ENCODE results near the gene VAT1. TPM values are rescaled to one million over a fixed set of nuclear protein-coding genes. Genes with fewer than 3 reads are reported as not detected.

VAT1 gene
- total and polyA plus RNA-seq, 2 of the 13 experiments (the other 11 are each of a cell fraction or from before 2014, with no cell fraction given) = 143 to 205 TPM

DNA sequence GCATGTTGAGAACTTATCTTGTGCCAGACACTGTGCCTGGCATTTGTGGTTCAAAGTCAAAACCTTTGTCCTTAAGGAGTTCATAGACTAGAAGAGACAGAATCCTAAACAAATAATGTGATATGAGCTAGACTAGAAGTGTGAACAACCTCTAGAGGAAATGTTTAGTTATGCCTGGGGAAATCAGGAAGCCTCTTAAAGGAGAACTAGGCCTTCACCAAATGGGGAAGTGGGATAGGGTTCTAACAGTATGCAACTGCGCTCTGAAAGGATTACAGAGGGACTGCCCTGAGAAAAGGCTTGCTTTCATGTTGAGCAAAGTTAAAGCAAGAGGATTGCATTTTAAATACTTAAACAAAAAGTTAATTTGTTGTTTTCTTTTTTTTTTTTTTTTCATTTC, 37.0 kb downstream of the VAT1 start:
- BruUV-seq (replicated peaks) = no TSS peak
- Histone ChIP-seq H3K27ac (ENCODE audit: extremely low read length, insufficient read depth, low read length) (no peak overlapping the region), H3K9ac (ENCODE audit: insufficient read depth, low read depth, low read length) (no peak overlapping the region), H3K9me3 (ENCODE audit: low read length) (no peaks in the 10 kb centered on the region), H3K36me3 (replicated peaks in 1 of 2; ENCODE audit: control insufficient read depth in 1 of 2, insufficient read depth in 2 of 2, low read length in 2 of 2) (peaks cover 16 to 55% of the 10 kb centered on the region in 2 experiments), H3K4me3 (replicated peaks in 1 of 3; ENCODE audit: insufficient read depth in 1 of 3, low read depth in 2 of 3, low read length in 3 of 3) (no peak overlapping the region), H3K27me3 (ENCODE audit: control insufficient read depth in 1 of 2, insufficient read depth in 2 of 2, low read length in 2 of 2) (peaks cover 0 to 3% of the 10 kb centered on the region in 2 experiments; a peak in 1 of 5 replicates), H4K20me1 (ENCODE audit: insufficient read depth, low read length) (no peaks in the 10 kb centered on the region), H3K4me1 (ENCODE audit: insufficient read depth, low read length) (peaks cover 46% of the 10 kb centered on the region), H2AFZ (ENCODE audit: low read length) (no peak overlapping the region), H3K79me2 (ENCODE audit: insufficient read depth, low read length) (peaks cover 17% of the 10 kb centered on the region), H3K4me2 (ENCODE audit: low read depth, low read length) (no peak overlapping the region)
- TF ChIP-seq ZNF720 (CRISPR knock-in tag; IDR thresholded peaks at IDR 0.05) (no peak), CREB1 (IDR thresholded peaks at IDR 0.05) (no peak), CREB1 (CRISPR knock-in tag; IDR thresholded peaks at IDR 0.05) (no peak), ZNF382 (CRISPR knock-in tag; IDR thresholded peaks at IDR 0.05; ENCODE audit: borderline replicate concordance) (no peak), ARNT2 (CRISPR knock-in tag; IDR thresholded peaks at IDR 0.05; ENCODE audit: low read depth) (no peak), ZNF33B (CRISPR knock-in tag; IDR thresholded peaks at IDR 0.05) (no peak), SRSF1 (optimal IDR thresholded peaks at IDR 0.05; ENCODE audit: low read depth, low read length) (no peak), ZBTB20 (CRISPR knock-in tag; IDR thresholded peaks at IDR 0.05; ENCODE audit: borderline replicate concordance, low read depth) (no peak), SIX1 (CRISPR knock-in tag; IDR thresholded peaks at IDR 0.05; ENCODE audit: borderline replicate concordance) (no peak), SALL1 (CRISPR knock-in tag; IDR thresholded peaks at IDR 0.05) (no peak), CCAR2 (optimal IDR thresholded peaks at IDR 0.05; ENCODE audit: low read depth, low read length) (no peak), DR1 (CRISPR knock-in tag; IDR thresholded peaks at IDR 0.05) (no peak)
- TF ChIP-seq, protein P1, sequence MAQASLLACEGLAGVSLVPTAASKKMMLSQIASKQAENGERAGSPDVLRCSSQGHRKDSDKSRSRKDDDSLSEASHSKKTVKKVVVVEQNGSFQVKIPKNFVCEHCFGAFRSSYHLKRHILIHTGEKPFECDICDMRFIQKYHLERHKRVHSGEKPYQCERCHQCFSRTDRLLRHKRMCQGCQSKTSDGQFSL (CRISPR knock-in tag; IDR thresholded peaks at IDR 0.05) = no peak
- TF ChIP-seq, protein P2, sequence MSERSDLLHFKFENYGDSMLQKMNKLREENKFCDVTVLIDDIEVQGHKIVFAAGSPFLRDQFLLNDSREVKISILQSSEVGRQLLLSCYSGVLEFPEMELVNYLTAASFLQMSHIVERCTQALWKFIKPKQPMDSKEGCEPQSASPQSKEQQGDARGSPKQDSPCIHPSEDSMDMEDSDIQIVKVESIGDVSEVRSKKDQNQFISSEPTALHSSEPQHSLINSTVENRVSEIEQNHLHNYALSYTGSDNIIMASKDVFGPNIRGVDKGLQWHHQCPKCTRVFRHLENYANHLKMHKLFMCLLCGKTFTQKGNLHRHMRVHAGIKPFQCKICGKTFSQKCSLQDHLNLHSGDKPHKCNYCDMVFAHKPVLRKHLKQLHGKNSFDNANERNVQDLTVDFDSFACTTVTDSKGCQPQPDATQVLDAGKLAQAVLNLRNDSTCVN (CRISPR knock-in tag; IDR thresholded peaks at IDR 0.05; ENCODE audit: borderline replicate concordance) = no peak
- TF ChIP-seq, protein P3, sequence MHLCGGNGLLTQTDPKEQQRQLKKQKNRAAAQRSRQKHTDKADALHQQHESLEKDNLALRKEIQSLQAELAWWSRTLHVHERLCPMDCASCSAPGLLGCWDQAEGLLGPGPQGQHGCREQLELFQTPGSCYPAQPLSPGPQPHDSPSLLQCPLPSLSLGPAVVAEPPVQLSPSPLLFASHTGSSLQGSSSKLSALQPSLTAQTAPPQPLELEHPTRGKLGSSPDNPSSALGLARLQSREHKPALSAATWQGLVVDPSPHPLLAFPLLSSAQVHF (CRISPR knock-in tag; IDR thresholded peaks at IDR 0.05) = no peak
- TF ChIP-seq, protein P4, sequence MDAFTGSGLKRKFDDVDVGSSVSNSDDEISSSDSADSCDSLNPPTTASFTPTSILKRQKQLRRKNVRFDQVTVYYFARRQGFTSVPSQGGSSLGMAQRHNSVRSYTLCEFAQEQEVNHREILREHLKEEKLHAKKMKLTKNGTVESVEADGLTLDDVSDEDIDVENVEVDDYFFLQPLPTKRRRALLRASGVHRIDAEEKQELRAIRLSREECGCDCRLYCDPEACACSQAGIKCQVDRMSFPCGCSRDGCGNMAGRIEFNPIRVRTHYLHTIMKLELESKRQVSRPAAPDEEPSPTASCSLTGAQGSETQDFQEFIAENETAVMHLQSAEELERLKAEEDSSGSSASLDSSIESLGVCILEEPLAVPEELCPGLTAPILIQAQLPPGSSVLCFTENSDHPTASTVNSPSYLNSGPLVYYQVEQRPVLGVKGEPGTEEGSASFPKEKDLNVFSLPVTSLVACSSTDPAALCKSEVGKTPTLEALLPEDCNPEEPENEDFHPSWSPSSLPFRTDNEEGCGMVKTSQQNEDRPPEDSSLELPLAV (CRISPR knock-in tag; conservative IDR thresholded peaks at IDR 0.05; ENCODE audit: low read depth) = no peak
- CTCF ChIA-PET (ENCODE audit: low intra/inter-chr PET ratio, low total read pairs) = no interaction called here
- ATAC-seq (no peak), FAIRE-seq (no peak), DNase-seq (ENCODE audit: low spot score) (no peak)
- in situ Hi-C loops (cut with HindIII; ENCODE audit: extremely low pct_ligation_motif_present, low pct_unique_long_range_greater_than_20kb) = loop anchor here (10.0 kb wide), 1 partner anchor 140 kb away; the partner anchor contains the start of gene AOC2
- POLR2A ChIA-PET = interaction anchor here (3.9 kb wide), 1 partner anchor 13 kb away, joined by 21 read pairs; the partner anchor contains the start of gene RPL27
- intact Hi-C loops (cut with micrococcal nuclease; ENCODE audit: unreplicated experiment) = no loop called here
- 83% methylated on average over 1 of the region's 1 CpG for WGBS (ENCODE audit: low lambda C conversion rate)
